ACC112 (cell line): ENCODE data around the gene TASP1.

Experiments
- H2AFZ ChIP-seq: fragments of 200-600 bp; sonication (generic); one replicate; pipeline ENCODE4 v1.6.0; 2017; ENCODE audit warnings: antibody characterized with exemption, low read length; ENCODE audit not compliant: unreplicated experiment
- H3K27ac ChIP-seq: fragments of 200-600 bp; sonication (generic); 2 replicates; pipeline ENCODE4 v1.5.1; 2014; ENCODE audit warnings: low read depth, mild to moderate bottlenecking, antibody characterized with exemption, low read length, moderate library complexity
- H3K27me3 ChIP-seq: fragments of 200-600 bp; sonication (generic); 2 replicates; pipeline ENCODE4 v1.6.1; 2014; ENCODE audit warnings: mild to moderate bottlenecking, antibody characterized with exemption, low read length, moderate library complexity, mixed read lengths; ENCODE audit not compliant: insufficient read depth
- H3K36me3 ChIP-seq: fragments of 200-600 bp; sonication (generic); 2 replicates; pipeline ENCODE4 v1.6.1; 2016; ENCODE audit warnings: mild to moderate bottlenecking, antibody characterized with exemption, low read length, moderate library complexity, mixed read lengths; ENCODE audit not compliant: insufficient read depth
- H3K4me1 ChIP-seq: fragments of 200-600 bp; sonication (generic); one replicate; pipeline ENCODE4 v1.6.1; 2016; ENCODE audit warnings: low read length, mixed read lengths; ENCODE audit not compliant: insufficient read depth, unreplicated experiment, control insufficient read depth
- H3K4me3 ChIP-seq: fragments of 200-600 bp; sonication (generic); 2 replicates; pipeline ENCODE4 v1.5.1; 2014; ENCODE audit warnings: mild to moderate bottlenecking, low read depth, low read length
- H3K79me2 ChIP-seq: fragments of 200-600 bp; sonication (generic); one replicate; pipeline ENCODE4 v1.6.0; 2016; ENCODE audit warnings: low read length; ENCODE audit not compliant: control insufficient read depth, unreplicated experiment, insufficient read depth

TASP1 gene

GRCh38 chr20:13474467-13474866 is 164.3 kb downstream of the TASP1 start:
- Histone ChIP-seq H3K4me1 (no peaks in the 10 kb centered on the region), H3K27me3 (no peaks in the 10 kb centered on the region), H2AFZ (no peak overlapping the region), H3K36me3 (no peaks in the 10 kb centered on the region), H3K79me2 (no peaks in the 10 kb centered on the region), H3K27ac (no peak overlapping the region), H3K4me3 (no peak overlapping the region)

DNA sequence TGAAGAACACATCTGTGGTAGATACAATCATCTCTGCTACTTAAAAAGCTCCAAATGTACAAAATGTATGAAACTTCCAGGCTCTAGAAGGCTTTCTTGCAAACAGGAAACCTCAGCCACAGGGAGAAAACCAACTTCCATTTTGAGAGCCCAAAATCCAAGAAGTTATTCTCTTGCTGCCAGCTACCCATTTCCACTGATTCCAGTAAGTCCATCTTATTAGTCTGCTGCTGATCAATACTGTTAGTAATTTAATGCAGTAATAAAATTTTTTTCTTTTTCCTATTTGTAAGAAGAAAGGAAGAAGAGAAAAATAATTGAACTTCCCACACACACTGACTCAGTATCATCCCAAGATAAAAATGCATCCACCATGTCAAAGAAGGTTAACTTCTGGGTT is 169.5 kb downstream of the TASP1 start:
- no peak overlapping the region for H2AFZ ChIP-seq
- H3K36me3 ChIP-seq: no peaks in the 10 kb centered on the region
- no peaks in the 10 kb centered on the region for H3K27me3 ChIP-seq
- H3K4me1 ChIP-seq: no peaks in the 10 kb centered on the region
- H3K79me2 ChIP-seq: no peaks in the 10 kb centered on the region
- no peak overlapping the region for H3K27ac ChIP-seq
- H3K4me3 ChIP-seq: no peak overlapping the region

DNA sequence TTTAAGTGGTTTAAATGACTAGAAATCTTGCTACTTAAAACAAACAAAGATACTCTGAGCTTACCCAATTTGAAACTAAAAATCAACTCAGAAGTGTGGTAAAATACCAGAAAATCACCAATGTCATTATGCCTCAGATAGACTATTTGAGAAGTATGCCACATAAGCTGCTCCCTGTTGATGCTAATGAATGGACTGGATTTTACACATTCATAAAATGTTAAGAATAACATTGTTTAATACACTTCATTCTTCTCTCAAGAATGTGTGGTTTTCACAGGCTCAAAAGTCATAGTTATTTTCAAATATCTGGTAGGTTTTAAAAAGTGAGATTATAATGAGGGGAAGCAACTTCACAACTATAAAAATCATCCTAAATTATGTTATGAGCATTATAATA is 170.6 kb downstream of the TASP1 start:
- Histone ChIP-seq H3K4me1 (no peaks in the 10 kb centered on the region), H3K79me2 (no peaks in the 10 kb centered on the region), H2AFZ (no peak overlapping the region), H3K27ac (no peak overlapping the region), H3K27me3 (no peaks in the 10 kb centered on the region), H3K4me3 (no peak overlapping the region), H3K36me3 (no peaks in the 10 kb centered on the region)

DNA sequence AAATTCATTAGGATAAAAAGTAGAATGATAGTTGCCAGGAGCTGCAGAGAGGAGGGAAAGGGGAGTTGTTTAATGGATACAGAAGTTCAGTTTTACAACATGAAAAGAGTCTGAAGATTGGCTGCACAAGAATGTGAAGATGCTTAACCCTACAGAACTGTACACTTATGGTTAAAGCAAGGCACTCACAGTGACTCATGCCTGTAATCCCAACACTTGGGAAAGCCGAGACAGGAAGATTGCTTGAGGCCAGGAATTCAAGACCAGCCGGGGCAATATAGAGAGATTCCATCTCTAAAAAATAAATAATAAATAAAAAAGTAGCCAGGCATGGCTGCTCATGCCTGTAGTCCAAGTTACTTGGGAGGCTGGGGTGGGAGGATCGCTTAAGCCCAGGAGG is 174.0 kb downstream of the TASP1 start:
- Histone ChIP-seq H3K27me3 (no peaks in the 10 kb centered on the region), H2AFZ (no peak overlapping the region), H3K36me3 (no peaks in the 10 kb centered on the region), H3K79me2 (no peaks in the 10 kb centered on the region), H3K4me3 (no peak overlapping the region), H3K4me1 (no peaks in the 10 kb centered on the region), H3K27ac (no peak overlapping the region)

DNA sequence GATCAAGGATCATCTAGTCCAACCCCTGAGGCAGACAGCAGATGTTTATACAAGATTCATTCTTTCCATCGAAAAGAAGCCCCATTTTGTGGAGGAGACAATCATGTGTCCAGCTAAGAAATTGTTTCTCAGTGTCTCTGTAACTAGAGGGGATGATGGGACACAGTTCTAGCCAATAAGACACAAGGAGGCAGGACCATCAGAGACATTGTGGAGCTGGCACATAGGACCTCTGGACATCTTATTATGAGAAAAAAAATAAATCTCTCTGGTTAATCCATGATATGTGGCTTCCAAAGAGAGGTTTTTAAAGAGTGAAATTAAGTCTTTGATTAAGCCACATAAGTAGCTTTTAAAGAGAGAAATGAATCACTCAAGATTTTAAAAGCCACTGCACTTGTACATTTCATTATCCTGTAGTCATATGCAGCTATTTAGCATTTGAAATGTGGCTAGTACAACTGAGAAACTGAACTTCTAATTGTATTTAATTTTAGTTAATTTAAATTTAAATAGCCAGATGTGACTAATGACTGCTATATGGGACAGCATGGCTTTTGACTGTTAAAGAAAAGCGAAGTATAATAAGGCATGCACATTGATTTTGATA is 176.8 kb downstream of the TASP1 start:
- H3K27me3 ChIP-seq: no peaks in the 10 kb centered on the region
- no peak overlapping the region for H3K4me3 ChIP-seq
- H3K4me1 ChIP-seq: no peaks in the 10 kb centered on the region
- no peak overlapping the region for H2AFZ ChIP-seq
- H3K27ac ChIP-seq: no peak overlapping the region
- no peaks in the 10 kb centered on the region for H3K36me3 ChIP-seq
- no peaks in the 10 kb centered on the region for H3K79me2 ChIP-seq

GRCh38 chr20:13458860-13459451 is 179.8 kb downstream of the TASP1 start:
- Histone ChIP-seq H3K4me1 (no peaks in the 10 kb centered on the region), H3K27ac (no peak overlapping the region), H3K36me3 (no peaks in the 10 kb centered on the region), H3K4me3 (no peak overlapping the region), H3K79me2 (no peaks in the 10 kb centered on the region), H3K27me3 (no peaks in the 10 kb centered on the region), H2AFZ (no peak overlapping the region)

- 0 out of 2 replicates have a peak, but pooled peaks cover 6% of the 10 kb centered on the region for H3K36me3 ChIP-seq
These were observed 181.2 kb downstream of the TASP1 start for GRCh38 chr20:13457487-13457886.

GRCh38 chr20:13455713-13456112 is 183.0 kb downstream of the TASP1 start:
- Histone ChIP-seq H3K27me3 (no peaks in the 10 kb centered on the region), H3K27ac (no peak overlapping the region), H2AFZ (no peak overlapping the region), H3K79me2 (no peaks in the 10 kb centered on the region), H3K36me3 (0 out of 2 replicates have a peak, but pooled peaks cover 6% of the 10 kb centered on the region), H3K4me3 (no peak overlapping the region), H3K4me1 (no peaks in the 10 kb centered on the region)

More at GRCh38 chr20:13457487-13457886, 181.2 kb downstream of the TASP1 start:
- H3K27me3 ChIP-seq: no peaks in the 10 kb centered on the region
- no peak overlapping the region for H3K27ac ChIP-seq
- H3K4me1 ChIP-seq: no peaks in the 10 kb centered on the region
- no peak overlapping the region for H3K4me3 ChIP-seq
- H3K79me2 ChIP-seq: no peaks in the 10 kb centered on the region
- no peak overlapping the region for H2AFZ ChIP-seq

DNA sequence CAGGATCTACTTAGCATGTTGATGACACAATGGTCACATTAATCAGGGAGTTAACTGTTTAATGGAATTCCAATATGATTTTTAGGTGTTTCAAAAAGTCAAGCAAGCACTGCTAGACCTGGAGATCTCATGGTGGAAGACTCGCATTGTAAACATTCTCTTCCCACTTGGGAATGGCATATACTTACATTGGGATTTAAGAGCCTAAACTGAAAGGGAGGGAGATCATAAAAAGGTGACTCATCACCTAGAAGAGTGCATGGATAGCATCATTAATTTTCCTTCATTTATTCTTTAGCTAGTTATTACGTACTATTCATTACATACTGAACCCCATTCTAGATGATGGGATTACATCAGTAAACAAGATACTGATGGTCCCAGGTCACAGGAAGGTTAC is 185.4 kb downstream of the TASP1 start:
- Histone ChIP-seq H3K79me2 (no peaks in the 10 kb centered on the region), H3K27me3 (no peaks in the 10 kb centered on the region), H3K4me3 (no peak overlapping the region), H2AFZ (no peak overlapping the region), H3K4me1 (no peaks in the 10 kb centered on the region), H3K36me3 (0 out of 2 replicates have a peak, but pooled peaks cover 6% of the 10 kb centered on the region), H3K27ac (no peak overlapping the region)

GRCh38 chr20:13452470-13453124 is 186.1 kb downstream of the TASP1 start:
- H3K36me3 ChIP-seq: 0 out of 2 replicates have a peak, but pooled peaks cover 6% of the 10 kb centered on the region
- H3K27ac ChIP-seq: no peak overlapping the region
- no peaks in the 10 kb centered on the region for H3K27me3 ChIP-seq
- no peaks in the 10 kb centered on the region for H3K79me2 ChIP-seq
- no peak overlapping the region for H2AFZ ChIP-seq
- H3K4me1 ChIP-seq: no peaks in the 10 kb centered on the region
- H3K4me3 ChIP-seq: no peak overlapping the region
